Measurements from ENCODE around the gene SRRM5.
"Not testable (repeated sequence)": the region's sequence is repeated elsewhere in the genome, so short reads cannot be mapped to it uniquely, and the experiment has no call there.

Gene SRRM5

GRCh38 chr19:43634068-43634467 is 22.2 kb downstream of the SRRM5 start:
- no peak overlapping the region for H2AK5ac ChIP-seq (ENCODE audit: low read length)
- H3K56ac ChIP-seq (ENCODE audit: low read length), result no peak overlapping the region
- H4K5ac ChIP-seq (ENCODE audit: low read length), result no peak overlapping the region
- H2BK15ac ChIP-seq (replicated peaks; ENCODE audit: low read depth), result no peak overlapping the region
- no peak overlapping the region for H3K23ac ChIP-seq (ENCODE audit: low read length)
- no CpG with 5 or more reads among the region's 5 CpGs for WGBS (ENCODE audit: extremely low coverage, insufficient coverage, low lambda C conversion rate)
- H3K18ac ChIP-seq (ENCODE audit: low read length), result no peak overlapping the region
- H3K4me1 ChIP-seq (ENCODE audit: control insufficient read depth, low read depth, low read length), result no peaks in the 10 kb centered on the region
- H3K4ac ChIP-seq (ENCODE audit: low read depth, low read length), result no peak overlapping the region
- H3K79me1 ChIP-seq (ENCODE audit: low read length), result no peaks in the 10 kb centered on the region
- H3K4me3 ChIP-seq (ENCODE audit: low read length), result no peak overlapping the region
- no peak overlapping the region for H3K4me2 ChIP-seq (ENCODE audit: low read length)
- peaks cover 7% of the 10 kb centered on the region for H3K27me3 ChIP-seq (ENCODE audit: insufficient read depth, low read length, poor library complexity)
- H2BK120ac ChIP-seq (ENCODE audit: low read depth, low read length), result no peak overlapping the region
- H3K79me2 ChIP-seq (ENCODE audit: control insufficient read depth, insufficient read depth, low read length), result no peaks in the 10 kb centered on the region
- no peak overlapping the region for H2BK5ac ChIP-seq (ENCODE audit: low read length)
- no peak overlapping the region for H3K9ac ChIP-seq (ENCODE audit: low read length)
- no peaks in the 10 kb centered on the region for H3K36me3 ChIP-seq (ENCODE audit: control insufficient read depth, insufficient read depth, low read length)
- no peak overlapping the region for H3K27ac ChIP-seq (ENCODE audit: low read depth, low read length)
- no peak overlapping the region for H4K8ac ChIP-seq (ENCODE audit: low read depth, low read length)
- no peak for DNase-seq

DNA sequence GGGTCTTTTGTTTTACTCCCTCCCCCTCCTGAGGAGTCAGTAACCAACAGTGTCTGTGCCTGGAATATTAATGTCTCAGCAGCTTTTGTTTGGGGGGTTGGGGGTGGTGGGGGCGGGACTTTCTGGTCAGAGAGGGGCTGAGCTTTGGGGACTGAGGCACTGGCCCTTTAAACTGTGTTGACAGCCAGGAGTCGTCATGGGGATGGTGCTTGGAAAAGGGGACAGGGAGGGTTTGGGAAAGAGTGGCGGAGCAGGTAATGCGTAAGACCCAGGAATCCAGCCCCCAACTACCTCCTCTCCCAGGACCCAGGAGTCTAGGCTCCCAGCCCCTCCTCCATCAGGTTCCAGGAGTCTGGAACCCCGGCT is 22.6 kb downstream of the SRRM5 start:
- peak overlapping the region; percentile 12 for H3K9ac ChIP-seq (ENCODE audit: low read length)
- H3K36me3 ChIP-seq (ENCODE audit: control insufficient read depth, insufficient read depth, low read length), result no peaks in the 10 kb centered on the region
- H3K18ac ChIP-seq (ENCODE audit: low read length), result peak overlapping the region; percentile 57
- H3K23ac ChIP-seq (ENCODE audit: low read length), result no peak overlapping the region
- peak overlapping the region; percentile 25 for H3K4me3 ChIP-seq (ENCODE audit: low read length)
- H3K4me2 ChIP-seq (ENCODE audit: low read length), result peak overlapping the region; percentile 71
- H2BK5ac ChIP-seq (ENCODE audit: low read length), result no peak overlapping the region
- H3K27me3 ChIP-seq (ENCODE audit: insufficient read depth, low read length, poor library complexity), result peaks cover 8% of the 10 kb centered on the region
- DNase-seq, result peak; percentile 73
- H3K4me1 ChIP-seq (ENCODE audit: control insufficient read depth, low read depth, low read length), result no peaks in the 10 kb centered on the region
- no CpG with 5 or more reads among the region's 5 CpGs for WGBS (ENCODE audit: extremely low coverage, insufficient coverage, low lambda C conversion rate)
- H3K4ac ChIP-seq (ENCODE audit: low read depth, low read length), result no peak overlapping the region
- H2AK5ac ChIP-seq (ENCODE audit: low read length), result no peak overlapping the region
- no peak overlapping the region for H2BK120ac ChIP-seq (ENCODE audit: low read depth, low read length)
- no peak overlapping the region for H4K8ac ChIP-seq (ENCODE audit: low read depth, low read length)
- no peak overlapping the region for H3K27ac ChIP-seq (ENCODE audit: low read depth, low read length)
- no peaks in the 10 kb centered on the region for H3K79me1 ChIP-seq (ENCODE audit: low read length)
- peak overlapping the region; percentile 49 for H3K56ac ChIP-seq (ENCODE audit: low read length)
- no peaks in the 10 kb centered on the region for H3K79me2 ChIP-seq (ENCODE audit: control insufficient read depth, insufficient read depth, low read length)
- no peak overlapping the region for H4K5ac ChIP-seq (ENCODE audit: low read length)
- H2BK15ac ChIP-seq (replicated peaks; ENCODE audit: low read depth), result no peak overlapping the region

DNA sequence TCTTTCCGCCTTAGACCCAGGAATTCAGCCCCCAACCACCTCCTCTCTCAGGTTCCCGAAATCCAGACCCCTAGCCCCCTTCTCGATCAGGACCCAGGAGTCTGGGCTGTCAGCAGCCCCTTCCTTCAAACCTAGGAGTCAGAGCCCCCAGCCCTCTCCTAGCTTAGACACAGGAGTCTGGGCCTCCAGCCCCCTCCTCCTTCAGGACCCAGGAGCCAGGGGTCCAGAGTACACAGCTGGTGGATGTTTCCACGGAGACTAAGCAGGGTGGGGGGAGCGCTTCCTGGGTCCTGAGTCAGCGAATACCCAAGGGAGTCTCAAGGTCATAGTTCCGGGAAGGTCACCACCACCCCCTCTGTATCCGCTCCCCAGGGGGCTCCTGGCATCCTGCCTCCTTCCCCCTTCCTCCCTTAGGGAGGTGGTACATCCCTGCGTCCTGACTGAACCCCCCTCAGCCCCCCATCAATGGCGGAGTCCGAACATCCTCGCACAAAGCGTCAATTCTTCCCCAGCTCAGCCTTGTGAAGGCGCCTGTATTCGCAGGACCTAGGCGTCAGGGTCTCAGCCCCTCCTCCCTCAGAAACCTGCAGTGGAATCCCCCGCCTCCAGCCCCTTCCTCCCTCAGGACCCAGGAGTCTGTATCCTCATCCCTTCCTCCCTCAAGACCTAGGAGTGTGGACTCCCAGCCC is 23.1 kb downstream of the SRRM5 start:
- Histone ChIP-seq H3K27ac (ENCODE audit: low read depth, low read length) (no peak overlapping the region), H3K4ac (ENCODE audit: low read depth, low read length) (peak overlapping the region; percentile 21), H3K27me3 (ENCODE audit: insufficient read depth, low read length, poor library complexity) (peaks cover 8% of the 10 kb centered on the region), H3K23ac (ENCODE audit: low read length) (no peak overlapping the region), H2BK5ac (ENCODE audit: low read length) (no peak overlapping the region), H3K9ac (ENCODE audit: low read length) (peak overlapping the region; percentile 12), H3K56ac (ENCODE audit: low read length) (peak overlapping the region; percentile 49), H4K8ac (ENCODE audit: low read depth, low read length) (no peak overlapping the region), H3K36me3 (ENCODE audit: control insufficient read depth, insufficient read depth, low read length) (no peaks in the 10 kb centered on the region), H3K4me3 (ENCODE audit: low read length) (peak overlapping the region; percentile 30), H4K5ac (ENCODE audit: low read length) (no peak overlapping the region), H3K79me1 (ENCODE audit: low read length) (no peaks in the 10 kb centered on the region), H3K79me2 (ENCODE audit: control insufficient read depth, insufficient read depth, low read length) (no peaks in the 10 kb centered on the region), H2BK120ac (ENCODE audit: low read depth, low read length) (no peak overlapping the region), H2AK5ac (ENCODE audit: low read length) (no peak overlapping the region), H2BK15ac (replicated peaks; ENCODE audit: low read depth) (no peak overlapping the region), H3K4me1 (ENCODE audit: control insufficient read depth, low read depth, low read length) (no peaks in the 10 kb centered on the region), H3K18ac (ENCODE audit: low read length) (peak overlapping the region; percentile 57), H3K4me2 (ENCODE audit: low read length) (peak overlapping the region; percentile 71)
- DNase-seq, result peak; percentile 60
- WGBS (ENCODE audit: extremely low coverage, insufficient coverage, low lambda C conversion rate), result no CpG with 5 or more reads among the region's 17 CpGs

GRCh38 chr19:43635561-43635940 is 23.7 kb downstream of the SRRM5 start:
- peak overlapping the region; percentile 71 for H3K4me2 ChIP-seq (ENCODE audit: low read length)
- not testable (repeated sequence) for H3K36me3 ChIP-seq (ENCODE audit: control insufficient read depth, insufficient read depth, low read length); H2BK120ac ChIP-seq (ENCODE audit: low read depth, low read length); H3K4ac ChIP-seq (ENCODE audit: low read depth, low read length); H3K4me3 ChIP-seq (ENCODE audit: low read length); H4K8ac ChIP-seq (ENCODE audit: low read depth, low read length); H2BK15ac ChIP-seq (replicated peaks; ENCODE audit: low read depth); H3K79me2 ChIP-seq (ENCODE audit: control insufficient read depth, insufficient read depth, low read length); H2BK5ac ChIP-seq (ENCODE audit: low read length); H2AK5ac ChIP-seq (ENCODE audit: low read length); H4K5ac ChIP-seq (ENCODE audit: low read length); H3K23ac ChIP-seq (ENCODE audit: low read length); H3K79me1 ChIP-seq (ENCODE audit: low read length); H3K27me3 ChIP-seq (ENCODE audit: insufficient read depth, low read length, poor library complexity); H3K27ac ChIP-seq (ENCODE audit: low read depth, low read length); H3K4me1 ChIP-seq (ENCODE audit: control insufficient read depth, low read depth, low read length)
- WGBS (ENCODE audit: extremely low coverage, insufficient coverage, low lambda C conversion rate), result no CpG with 5 or more reads among the region's 2 CpGs
- H3K56ac ChIP-seq (ENCODE audit: low read length), result peak overlapping the region; percentile 49
- DNase-seq, result peak; percentile 37
- H3K18ac ChIP-seq (ENCODE audit: low read length), result peak overlapping the region; percentile 5
- peak overlapping the region; percentile 12 for H3K9ac ChIP-seq (ENCODE audit: low read length)

- H2AK5ac ChIP-seq (ENCODE audit: low read length), result no peak overlapping the region
- no peak overlapping the region for H2BK5ac ChIP-seq (ENCODE audit: low read length)
- DNase-seq, result peak; percentile 49
- H2BK15ac ChIP-seq (replicated peaks; ENCODE audit: low read depth), result no peak overlapping the region
- H3K4me3 ChIP-seq (ENCODE audit: low read length), result no peak overlapping the region
- H3K27ac ChIP-seq (ENCODE audit: low read depth, low read length), result no peak overlapping the region
- H3K79me1 ChIP-seq (ENCODE audit: low read length), result no peaks in the 10 kb centered on the region
- H3K18ac ChIP-seq (ENCODE audit: low read length), result peak overlapping the region; percentile 5
- no peak overlapping the region for H3K56ac ChIP-seq (ENCODE audit: low read length)
- H3K4ac ChIP-seq (ENCODE audit: low read depth, low read length), result no peak overlapping the region
- no peaks in the 10 kb centered on the region for H3K79me2 ChIP-seq (ENCODE audit: control insufficient read depth, insufficient read depth, low read length)
- H3K4me2 ChIP-seq (ENCODE audit: low read length), result no peak overlapping the region
- no peak overlapping the region for H3K23ac ChIP-seq (ENCODE audit: low read length)
- H2BK120ac ChIP-seq (ENCODE audit: low read depth, low read length), result no peak overlapping the region
- no peak overlapping the region for H4K8ac ChIP-seq (ENCODE audit: low read depth, low read length)
- no peaks in the 10 kb centered on the region for H3K4me1 ChIP-seq (ENCODE audit: control insufficient read depth, low read depth, low read length)
- no peaks in the 10 kb centered on the region for H3K36me3 ChIP-seq (ENCODE audit: control insufficient read depth, insufficient read depth, low read length)
- no CpG with 5 or more reads among the region's 14 CpGs for WGBS (ENCODE audit: extremely low coverage, insufficient coverage, low lambda C conversion rate)
- peaks cover 8% of the 10 kb centered on the region for H3K27me3 ChIP-seq (ENCODE audit: insufficient read depth, low read length, poor library complexity)
- no peak overlapping the region for H4K5ac ChIP-seq (ENCODE audit: low read length)
- H3K9ac ChIP-seq (ENCODE audit: low read length), result peak overlapping the region; percentile 18
These were observed 24.3 kb downstream of the SRRM5 start for GRCh38 chr19:43636121-43636683.

All from mesendoderm (in vitro differentiated cells).